Measurements from ENCODE around the gene RMI1.

RMI1 gene

DNA sequence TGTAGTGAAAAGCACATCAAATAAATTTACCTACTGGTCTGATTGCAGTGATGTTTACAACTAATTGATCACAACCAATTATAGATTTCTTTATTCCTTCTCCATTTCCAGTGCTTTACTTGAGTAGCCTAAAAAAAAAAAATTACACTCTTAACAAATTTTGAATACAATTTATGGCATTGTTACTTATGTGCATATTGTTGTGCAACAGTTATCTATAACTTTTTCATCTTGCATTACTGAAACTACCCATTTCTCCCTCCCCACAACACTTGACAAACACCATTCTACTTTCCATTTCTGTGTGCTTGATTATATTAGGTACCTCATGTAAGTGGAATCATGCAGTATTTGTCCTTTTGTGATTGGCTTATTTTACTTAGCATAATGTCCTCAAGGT, 12.3 kb downstream of the RMI1 start:
- no peak overlapping the region for H3K27ac ChIP-seq (replicated peaks)
- no peak overlapping the region for H3K4me3 ChIP-seq (replicated peaks; ENCODE audit: insufficient read depth, low read length)
- TF ChIP-seq GABPA (IDR thresholded peaks at IDR 0.05; ENCODE audit: low read depth) (no peak), SPI1 (IDR thresholded peaks at IDR 0.05; ENCODE audit: borderline replicate concordance, low read depth) (no peak), POLR2AphosphoS5 (IDR thresholded peaks at IDR 0.05; ENCODE audit: low read depth) (no peak)
- TF ChIP-seq, protein P1, sequence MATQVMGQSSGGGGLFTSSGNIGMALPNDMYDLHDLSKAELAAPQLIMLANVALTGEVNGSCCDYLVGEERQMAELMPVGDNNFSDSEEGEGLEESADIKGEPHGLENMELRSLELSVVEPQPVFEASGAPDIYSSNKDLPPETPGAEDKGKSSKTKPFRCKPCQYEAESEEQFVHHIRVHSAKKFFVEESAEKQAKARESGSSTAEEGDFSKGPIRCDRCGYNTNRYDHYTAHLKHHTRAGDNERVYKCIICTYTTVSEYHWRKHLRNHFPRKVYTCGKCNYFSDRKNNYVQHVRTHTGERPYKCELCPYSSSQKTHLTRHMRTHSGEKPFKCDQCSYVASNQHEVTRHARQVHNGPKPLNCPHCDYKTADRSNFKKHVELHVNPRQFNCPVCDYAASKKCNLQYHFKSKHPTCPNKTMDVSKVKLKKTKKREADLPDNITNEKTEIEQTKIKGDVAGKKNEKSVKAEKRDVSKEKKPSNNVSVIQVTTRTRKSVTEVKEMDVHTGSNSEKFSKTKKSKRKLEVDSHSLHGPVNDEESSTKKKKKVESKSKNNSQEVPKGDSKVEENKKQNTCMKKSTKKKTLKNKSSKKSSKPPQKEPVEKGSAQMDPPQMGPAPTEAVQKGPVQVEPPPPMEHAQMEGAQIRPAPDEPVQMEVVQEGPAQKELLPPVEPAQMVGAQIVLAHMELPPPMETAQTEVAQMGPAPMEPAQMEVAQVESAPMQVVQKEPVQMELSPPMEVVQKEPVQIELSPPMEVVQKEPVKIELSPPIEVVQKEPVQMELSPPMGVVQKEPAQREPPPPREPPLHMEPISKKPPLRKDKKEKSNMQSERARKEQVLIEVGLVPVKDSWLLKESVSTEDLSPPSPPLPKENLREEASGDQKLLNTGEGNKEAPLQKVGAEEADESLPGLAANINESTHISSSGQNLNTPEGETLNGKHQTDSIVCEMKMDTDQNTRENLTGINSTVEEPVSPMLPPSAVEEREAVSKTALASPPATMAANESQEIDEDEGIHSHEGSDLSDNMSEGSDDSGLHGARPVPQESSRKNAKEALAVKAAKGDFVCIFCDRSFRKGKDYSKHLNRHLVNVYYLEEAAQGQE (IDR thresholded peaks at IDR 0.05; ENCODE audit: insufficient replicate concordance, low read depth) = no peak
- TF ChIP-seq, protein P2, sequence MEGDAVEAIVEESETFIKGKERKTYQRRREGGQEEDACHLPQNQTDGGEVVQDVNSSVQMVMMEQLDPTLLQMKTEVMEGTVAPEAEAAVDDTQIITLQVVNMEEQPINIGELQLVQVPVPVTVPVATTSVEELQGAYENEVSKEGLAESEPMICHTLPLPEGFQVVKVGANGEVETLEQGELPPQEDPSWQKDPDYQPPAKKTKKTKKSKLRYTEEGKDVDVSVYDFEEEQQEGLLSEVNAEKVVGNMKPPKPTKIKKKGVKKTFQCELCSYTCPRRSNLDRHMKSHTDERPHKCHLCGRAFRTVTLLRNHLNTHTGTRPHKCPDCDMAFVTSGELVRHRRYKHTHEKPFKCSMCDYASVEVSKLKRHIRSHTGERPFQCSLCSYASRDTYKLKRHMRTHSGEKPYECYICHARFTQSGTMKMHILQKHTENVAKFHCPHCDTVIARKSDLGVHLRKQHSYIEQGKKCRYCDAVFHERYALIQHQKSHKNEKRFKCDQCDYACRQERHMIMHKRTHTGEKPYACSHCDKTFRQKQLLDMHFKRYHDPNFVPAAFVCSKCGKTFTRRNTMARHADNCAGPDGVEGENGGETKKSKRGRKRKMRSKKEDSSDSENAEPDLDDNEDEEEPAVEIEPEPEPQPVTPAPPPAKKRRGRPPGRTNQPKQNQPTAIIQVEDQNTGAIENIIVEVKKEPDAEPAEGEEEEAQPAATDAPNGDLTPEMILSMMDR (IDR thresholded peaks at IDR 0.05; ENCODE audit: insufficient read depth, low read length) = no peak
- no peaks in the 10 kb centered on the region for H3K27me3 ChIP-seq (ENCODE audit: insufficient read depth, poor library complexity, severe bottlenecking)
- DNase-seq (ENCODE audit: low read depth in 1 of 2, low spot score in 1 of 2) = no peak

DNA sequence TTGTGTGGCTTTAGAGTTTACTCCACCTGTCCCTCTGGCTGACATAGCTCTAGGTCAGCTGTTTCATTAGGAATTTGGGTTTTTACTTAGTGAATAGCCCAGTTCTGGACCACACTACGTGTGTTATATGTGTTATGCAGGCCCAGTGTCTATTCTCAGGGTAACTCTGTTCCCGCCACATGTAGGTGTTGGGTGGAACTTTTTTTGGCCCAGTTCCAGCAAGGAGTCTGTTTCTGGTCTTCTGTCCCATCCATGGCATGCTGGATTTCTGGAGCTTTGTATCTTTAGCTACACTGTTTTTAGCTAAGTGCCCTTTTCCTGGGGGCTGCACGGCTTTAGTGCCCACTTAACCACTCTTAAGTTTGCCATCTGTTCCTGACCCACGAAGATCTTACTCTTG, 15.5 kb downstream of the RMI1 start:
- no peak overlapping the region for H3K4me3 ChIP-seq (replicated peaks; ENCODE audit: insufficient read depth, low read length)
- TF ChIP-seq, protein P1 (IDR thresholded peaks at IDR 0.05; ENCODE audit: insufficient replicate concordance, low read depth) = no peak
- TF ChIP-seq, protein P2 (IDR thresholded peaks at IDR 0.05; ENCODE audit: insufficient read depth, low read length) = no peak
- TF ChIP-seq SPI1 (IDR thresholded peaks at IDR 0.05; ENCODE audit: borderline replicate concordance, low read depth) = no peak
- no peak for TF ChIP-seq POLR2AphosphoS5 (IDR thresholded peaks at IDR 0.05; ENCODE audit: low read depth)
- no peak for TF ChIP-seq GABPA (IDR thresholded peaks at IDR 0.05; ENCODE audit: low read depth)
- no peak for DNase-seq (ENCODE audit: low read depth in 1 of 2, low spot score in 1 of 2)
- H3K27ac ChIP-seq (replicated peaks) = no peak overlapping the region
- no peaks in the 10 kb centered on the region for H3K27me3 ChIP-seq (ENCODE audit: insufficient read depth, poor library complexity, severe bottlenecking)

DNA sequence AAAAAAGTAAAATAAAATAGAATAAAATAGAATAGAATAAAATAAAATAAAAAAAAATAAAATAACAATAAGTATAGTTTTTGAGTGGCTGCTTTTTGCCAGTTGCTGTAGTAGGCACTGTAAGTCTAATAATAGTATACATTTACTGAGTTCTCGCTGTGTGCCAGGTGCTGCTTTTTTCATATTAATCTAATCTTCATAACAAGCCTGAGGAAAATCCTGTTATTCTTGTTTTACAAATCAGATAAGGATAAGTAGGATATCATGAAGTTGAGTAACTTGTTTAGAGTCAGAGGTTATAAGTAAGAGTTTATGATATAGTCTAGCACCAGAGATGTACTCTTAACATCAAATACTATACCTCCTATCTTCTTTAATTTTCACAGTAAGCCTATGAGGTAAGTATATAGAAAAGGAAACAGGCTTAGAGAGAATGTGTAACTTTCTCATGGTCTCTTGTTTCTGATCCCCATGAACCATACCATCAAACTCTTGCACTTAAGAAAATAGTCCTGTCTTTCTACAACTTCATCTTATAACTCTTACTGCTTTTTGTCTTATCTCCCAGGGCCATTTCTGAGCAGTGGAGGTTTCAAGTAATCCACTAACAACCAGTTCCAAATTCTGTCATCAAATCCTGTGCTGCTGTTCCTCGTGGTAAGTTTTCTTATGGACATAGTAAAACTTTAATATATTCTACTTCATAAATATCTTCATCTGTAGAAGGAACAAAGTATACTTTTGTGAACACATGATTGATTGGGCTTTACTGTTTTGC, 18.7 kb downstream of the RMI1 start:
- DNase-seq (ENCODE audit: low read depth in 1 of 2, low spot score in 1 of 2) = no peak
- H3K4me3 ChIP-seq (replicated peaks; ENCODE audit: insufficient read depth, low read length) = no peak overlapping the region
- TF ChIP-seq POLR2AphosphoS5 (IDR thresholded peaks at IDR 0.05; ENCODE audit: low read depth) = no peak
- TF ChIP-seq SPI1 (IDR thresholded peaks at IDR 0.05; ENCODE audit: borderline replicate concordance, low read depth) = no peak
- no peak for TF ChIP-seq GABPA (IDR thresholded peaks at IDR 0.05; ENCODE audit: low read depth)
- TF ChIP-seq, protein P2 (IDR thresholded peaks at IDR 0.05; ENCODE audit: insufficient read depth, low read length) = no peak
- TF ChIP-seq, protein P1 (IDR thresholded peaks at IDR 0.05; ENCODE audit: insufficient replicate concordance, low read depth) = no peak
- H3K27me3 ChIP-seq (ENCODE audit: insufficient read depth, poor library complexity, severe bottlenecking) = no peaks in the 10 kb centered on the region
- H3K27ac ChIP-seq (replicated peaks) = no peak overlapping the region

All from HL-60 (cell line).